Neural crest cell (in vitro differentiated cells): Measurements from ENCODE around the gene CALM3. TPM values are rescaled to one million over a fixed set of nuclear protein-coding genes. Genes with fewer than 3 reads are reported as not detected.
"Not testable (repeated sequence)": the region's sequence is repeated elsewhere in the genome, so short reads cannot be mapped to it uniquely, and the experiment has no call there.

Experiments
- DNase-seq: peaks from one replicate; pipeline ENCODE4 v3.0.0; 2021; ENCODE audit warnings: low read depth, mixed read lengths, low spot score
- H3K27ac Mint-ChIP-seq: one replicate; pipeline ENCODE4 v1.8.0; 2021; ENCODE audit warnings: mild to moderate bottlenecking, mixed read lengths; ENCODE audit not compliant: unreplicated experiment
- H3K27me3 Mint-ChIP-seq: 2 replicates; pipeline ENCODE4 v1.8.0; 2021; ENCODE audit warnings: low read depth, mild to moderate bottlenecking, mixed read lengths
- H3K36me3 Mint-ChIP-seq: 2 replicates; pipeline ENCODE4 v1.8.0; 2021; ENCODE audit warnings: low read depth, mild to moderate bottlenecking, mixed read lengths
- H3K4me1 Mint-ChIP-seq: 2 replicates; pipeline ENCODE4 v1.8.0; 2021; ENCODE audit warnings: mixed read lengths
- H3K4me3 Mint-ChIP-seq: one replicate; pipeline ENCODE4 v1.8.0; 2021; ENCODE audit warnings: mild to moderate bottlenecking, mixed read lengths
- H3K9me3 Mint-ChIP-seq: 2 replicates; pipeline ENCODE4 v1.8.0; 2021; ENCODE audit warnings: mixed read lengths
- total RNA-seq: library from RNA; stranded (reverse); gene quantifications from 2 replicates; pipeline ENCODE4 v1.2.1, GENCODE V29; 2021
- TF ChIP-seq, protein P1 (sequence below): fragments of 200-600 bp; sonication (generic); conservative IDR thresholded peaks from 2 replicates; pipeline ENCODE4 v1.5.0; 2021; ENCODE audit warnings: antibody characterized with exemption, mild to moderate bottlenecking

The CALM3 gene
- total RNA-seq, 1 donor from 2014 or later: 436 TPM

DNA sequence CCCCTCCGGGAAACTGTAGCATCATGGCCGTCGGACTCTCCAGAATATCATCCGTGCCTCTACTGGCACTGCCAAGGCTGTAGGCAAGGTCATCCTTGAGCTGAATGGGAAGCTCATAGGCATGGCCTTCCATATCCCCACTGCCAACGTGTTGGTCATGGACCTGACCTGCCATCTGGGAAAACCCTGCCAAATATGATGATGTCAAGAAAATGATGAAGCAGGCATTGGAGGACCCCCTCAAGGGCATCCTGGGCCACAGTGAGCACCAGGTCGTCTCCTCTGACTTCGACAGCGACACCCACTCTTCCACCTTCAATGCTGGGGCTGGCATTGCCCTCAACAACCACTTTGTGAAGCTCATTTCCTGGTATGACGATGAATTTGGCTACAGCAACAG lies 41.9 kb upstream of the CALM3 start:
- Mint-ChIP-seq H3K36me3 (no peaks in the 10 kb centered on the region), H3K27me3 (peaks cover 13% of the 10 kb centered on the region), H3K4me1 (no peaks in the 10 kb centered on the region), H3K9me3 (peaks cover 14% of the 10 kb centered on the region), H3K27ac (no peak overlapping the region), H3K4me3 (no peak overlapping the region)
- TF ChIP-seq, protein P1, sequence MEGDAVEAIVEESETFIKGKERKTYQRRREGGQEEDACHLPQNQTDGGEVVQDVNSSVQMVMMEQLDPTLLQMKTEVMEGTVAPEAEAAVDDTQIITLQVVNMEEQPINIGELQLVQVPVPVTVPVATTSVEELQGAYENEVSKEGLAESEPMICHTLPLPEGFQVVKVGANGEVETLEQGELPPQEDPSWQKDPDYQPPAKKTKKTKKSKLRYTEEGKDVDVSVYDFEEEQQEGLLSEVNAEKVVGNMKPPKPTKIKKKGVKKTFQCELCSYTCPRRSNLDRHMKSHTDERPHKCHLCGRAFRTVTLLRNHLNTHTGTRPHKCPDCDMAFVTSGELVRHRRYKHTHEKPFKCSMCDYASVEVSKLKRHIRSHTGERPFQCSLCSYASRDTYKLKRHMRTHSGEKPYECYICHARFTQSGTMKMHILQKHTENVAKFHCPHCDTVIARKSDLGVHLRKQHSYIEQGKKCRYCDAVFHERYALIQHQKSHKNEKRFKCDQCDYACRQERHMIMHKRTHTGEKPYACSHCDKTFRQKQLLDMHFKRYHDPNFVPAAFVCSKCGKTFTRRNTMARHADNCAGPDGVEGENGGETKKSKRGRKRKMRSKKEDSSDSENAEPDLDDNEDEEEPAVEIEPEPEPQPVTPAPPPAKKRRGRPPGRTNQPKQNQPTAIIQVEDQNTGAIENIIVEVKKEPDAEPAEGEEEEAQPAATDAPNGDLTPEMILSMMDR: no peak
- no peak for DNase-seq

DNA sequence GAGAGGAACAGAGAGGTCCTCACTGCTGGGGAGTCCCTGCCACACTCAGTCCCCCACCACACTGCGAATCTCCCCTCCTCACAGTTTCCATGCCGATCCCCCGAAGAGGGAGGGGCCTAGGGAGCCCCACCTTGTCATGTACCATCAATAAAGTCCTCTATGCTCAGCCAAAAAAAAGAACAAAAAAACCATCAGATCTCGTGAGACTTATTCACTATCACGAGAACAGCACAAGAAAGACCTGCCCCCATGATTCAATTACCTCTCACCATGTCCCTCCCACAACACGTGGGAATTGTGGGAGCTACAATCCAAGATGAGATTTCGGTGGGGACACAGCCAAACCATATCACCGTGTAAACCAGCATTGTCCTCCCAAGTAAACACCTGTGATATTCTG lies 41.5 kb upstream of the CALM3 start:
- not testable (repeated sequence) for H3K4me1 Mint-ChIP-seq, H3K36me3 Mint-ChIP-seq
- H3K9me3 Mint-ChIP-seq: peaks cover 14% of the 10 kb centered on the region

DNA sequence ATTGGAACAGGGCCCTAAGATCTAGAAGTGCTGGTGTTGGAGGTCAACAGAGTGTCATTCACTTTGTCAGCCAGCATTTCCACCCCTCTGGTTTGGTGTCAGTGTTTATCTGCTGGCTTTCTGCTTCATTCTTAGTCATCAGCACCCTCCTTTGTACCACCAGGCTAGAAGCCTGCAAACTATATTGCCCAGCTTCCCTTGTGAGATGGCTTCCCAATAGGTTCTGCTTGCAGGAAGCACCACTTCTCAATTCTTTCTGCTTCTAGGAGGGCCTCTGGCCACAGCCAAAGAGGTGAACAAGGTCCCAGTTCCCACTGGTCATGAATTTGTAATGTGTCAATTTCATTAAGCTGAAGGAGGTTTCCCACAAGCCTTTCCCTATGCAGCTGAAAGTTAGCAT lies 36.4 kb upstream of the CALM3 start:
- no peak for DNase-seq
- H3K36me3 Mint-ChIP-seq: no peaks in the 10 kb centered on the region
- H3K27me3 Mint-ChIP-seq: no peaks in the 10 kb centered on the region
- no peaks in the 10 kb centered on the region for H3K4me1 Mint-ChIP-seq
- H3K27ac Mint-ChIP-seq: no peak overlapping the region
- TF ChIP-seq, protein P1: no peak
- no peak overlapping the region for H3K4me3 Mint-ChIP-seq
- peaks cover 5% of the 10 kb centered on the region for H3K9me3 Mint-ChIP-seq

More for the DNA sequence above, 41.5 kb upstream of the CALM3 start:
- H3K27me3 Mint-ChIP-seq, H3K4me3 Mint-ChIP-seq, DNase-seq, H3K27ac Mint-ChIP-seq: not testable (repeated sequence)

DNA sequence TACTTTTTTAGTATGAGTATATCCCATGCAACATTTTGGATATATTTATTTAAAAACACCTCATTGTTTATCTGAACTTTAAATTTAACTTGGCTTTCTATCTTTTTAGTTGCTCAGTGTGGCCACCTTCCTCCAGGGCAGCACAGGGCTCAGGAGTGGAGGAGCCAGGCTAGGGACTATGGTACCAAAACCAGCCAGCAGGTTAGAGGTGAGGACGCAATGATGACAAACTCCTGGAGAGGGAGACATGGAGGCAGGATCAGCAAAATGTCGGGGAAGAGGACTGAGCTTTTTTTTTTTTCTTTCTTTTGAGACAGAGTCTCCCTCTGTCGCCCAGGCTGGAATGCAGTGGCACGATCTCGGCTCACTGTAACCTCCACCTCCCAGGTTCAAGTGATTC lies 29.6 kb upstream of the CALM3 start:
- Mint-ChIP-seq H3K27ac (no peak overlapping the region), H3K9me3 (peaks cover 5% of the 10 kb centered on the region), H3K4me1 (peaks cover 6% of the 10 kb centered on the region), H3K4me3 (no peak overlapping the region), H3K27me3 (peaks cover 6% of the 10 kb centered on the region), H3K36me3 (no peaks in the 10 kb centered on the region)
- TF ChIP-seq, protein P1: peak; percentile 41
- peak; percentile 14 for DNase-seq

DNA sequence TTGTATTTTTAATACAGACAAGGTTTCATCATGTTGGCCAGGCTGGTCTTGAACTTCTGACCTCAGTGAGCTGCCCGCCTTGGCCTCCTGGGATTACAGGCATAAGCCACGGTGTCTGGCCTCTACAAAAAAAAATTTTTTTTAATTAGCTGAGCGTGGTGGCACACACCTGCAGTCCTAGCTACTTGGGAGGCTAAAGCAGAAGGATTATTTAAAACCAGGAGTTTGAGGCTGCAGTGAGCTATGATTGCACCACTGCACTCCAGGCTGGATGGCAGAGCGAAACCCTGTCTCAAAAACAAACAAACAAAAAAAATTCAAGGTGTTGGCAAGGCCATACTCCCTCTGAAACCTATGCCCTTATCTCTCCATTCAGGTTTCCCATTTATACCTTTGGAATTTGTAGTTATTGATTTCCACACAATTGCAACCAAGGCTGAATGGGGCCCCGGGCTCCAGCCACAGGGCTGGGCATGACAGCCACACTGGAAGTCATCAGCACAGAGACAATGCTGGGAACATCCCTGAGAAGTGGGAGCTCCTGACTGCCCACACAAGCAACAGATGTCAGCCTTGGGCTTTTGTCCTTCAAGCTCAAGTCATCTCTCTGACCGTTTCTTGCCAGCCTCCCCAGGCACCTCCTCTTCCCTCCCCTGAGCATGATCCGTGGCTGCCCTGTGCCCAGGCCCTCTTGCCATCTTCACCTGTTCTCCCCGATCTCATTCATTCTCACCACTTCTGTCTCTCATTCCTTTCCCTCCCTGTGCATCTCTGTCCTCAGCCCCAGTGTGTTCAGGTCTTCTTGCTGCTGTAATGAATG lies 27.2 kb upstream of the CALM3 start:
- TF ChIP-seq, protein P1: no peak
- no peak overlapping the region for H3K4me3 Mint-ChIP-seq
- H3K4me1 Mint-ChIP-seq: peaks cover 10% of the 10 kb centered on the region
- H3K27ac Mint-ChIP-seq: no peak overlapping the region
- H3K27me3 Mint-ChIP-seq: peaks cover 6% of the 10 kb centered on the region
- H3K36me3 Mint-ChIP-seq: no peaks in the 10 kb centered on the region
- DNase-seq: no peak
- H3K9me3 Mint-ChIP-seq: peaks cover 3% of the 10 kb centered on the region

DNA sequence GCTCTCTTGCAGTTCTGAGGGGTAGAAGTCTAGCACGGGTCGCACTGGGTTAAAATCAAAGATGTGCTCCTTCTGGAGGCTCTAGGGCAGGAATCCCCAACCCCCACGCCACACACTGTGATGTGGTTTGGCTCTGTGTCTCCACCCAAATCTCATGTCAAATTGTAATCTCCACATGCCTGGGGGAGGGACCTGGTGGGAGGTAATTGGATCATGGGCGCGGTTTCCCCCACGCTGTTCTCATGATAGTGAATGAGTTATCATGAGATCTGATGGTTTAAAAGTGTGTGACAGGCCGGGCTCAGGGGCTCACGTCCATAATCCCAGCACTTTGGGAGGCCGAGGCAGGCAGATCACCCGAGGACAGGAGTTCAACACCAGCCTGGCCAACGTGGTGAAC lies 26.6 kb upstream of the CALM3 start:
- peaks cover 16% of the 10 kb centered on the region for H3K4me1 Mint-ChIP-seq
- H3K27ac Mint-ChIP-seq: no peak overlapping the region
- DNase-seq: no peak
- H3K27me3 Mint-ChIP-seq: peaks cover 6% of the 10 kb centered on the region
- H3K36me3 Mint-ChIP-seq: no peaks in the 10 kb centered on the region
- no peaks in the 10 kb centered on the region for H3K9me3 Mint-ChIP-seq
- H3K4me3 Mint-ChIP-seq: no peak overlapping the region
- TF ChIP-seq, protein P1: no peak
